HG03571 (cell line): Measurements from ENCODE around the gene AKR1D1.
A peak's percentile ranks its signal among the peaks of the same experiment; 100 is the strongest.
"Not testable (repeated sequence)": the region's sequence is repeated elsewhere in the genome, so short reads cannot be mapped to it uniquely, and the experiment has no call there.

Source experiments
- ATAC-seq: cut with Tn5 transposase; IDR thresholded peaks from one replicate; pipeline ENCODE4 v1.9.1; 2021; ENCODE audit not compliant: unreplicated experiment

AKR1D1 gene, protein sequence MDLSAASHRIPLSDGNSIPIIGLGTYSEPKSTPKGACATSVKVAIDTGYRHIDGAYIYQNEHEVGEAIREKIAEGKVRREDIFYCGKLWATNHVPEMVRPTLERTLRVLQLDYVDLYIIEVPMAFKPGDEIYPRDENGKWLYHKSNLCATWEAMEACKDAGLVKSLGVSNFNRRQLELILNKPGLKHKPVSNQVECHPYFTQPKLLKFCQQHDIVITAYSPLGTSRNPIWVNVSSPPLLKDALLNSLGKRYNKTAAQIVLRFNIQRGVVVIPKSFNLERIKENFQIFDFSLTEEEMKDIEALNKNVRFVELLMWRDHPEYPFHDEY

DNA sequence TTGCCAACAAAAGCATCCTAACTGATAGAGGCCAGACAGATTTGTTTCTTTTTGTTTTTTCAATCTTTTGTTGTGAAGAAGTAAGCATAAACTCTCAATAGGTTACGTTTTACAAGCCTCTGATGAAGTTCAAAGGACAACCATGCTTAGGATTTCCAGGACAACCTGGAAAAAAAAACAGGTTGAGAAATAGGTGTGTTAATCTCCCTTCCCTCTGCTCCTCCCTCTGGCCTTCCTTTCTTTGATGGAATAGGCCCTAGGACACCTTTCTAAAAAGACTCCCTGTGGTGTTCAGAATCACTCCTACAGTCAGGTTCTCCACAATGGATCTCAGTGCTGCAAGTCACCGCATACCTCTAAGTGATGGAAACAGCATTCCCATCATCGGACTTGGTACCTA, at the start of gene AKR1D1:
TSS of gene AKR1D1 (plus strand) at position 264 of the 400 bp plus-strand sequence. CDS start at position 324, 60 bp downstream.
- no peak for ATAC-seq

DNA sequence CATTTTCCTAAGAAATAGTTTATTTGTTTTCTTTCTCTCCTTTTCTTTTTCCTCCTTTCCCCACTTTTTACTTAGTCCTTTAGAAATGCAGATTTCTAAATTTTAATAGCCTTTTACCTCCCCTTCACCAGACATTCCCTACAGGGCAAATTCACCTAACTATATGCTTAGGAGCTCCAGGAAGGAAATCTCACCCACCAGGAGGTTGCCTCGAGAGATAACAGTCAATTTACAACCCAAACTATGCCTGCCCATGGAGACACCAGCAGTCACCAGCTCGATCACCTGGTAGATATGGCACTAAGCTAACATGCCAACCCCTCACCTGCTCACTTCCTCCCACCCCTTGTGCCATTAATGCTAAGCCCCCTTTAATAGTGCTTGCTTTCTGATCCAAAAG, 49.2 kb upstream of the AKR1D1 start:
- ATAC-seq: no peak

DNA sequence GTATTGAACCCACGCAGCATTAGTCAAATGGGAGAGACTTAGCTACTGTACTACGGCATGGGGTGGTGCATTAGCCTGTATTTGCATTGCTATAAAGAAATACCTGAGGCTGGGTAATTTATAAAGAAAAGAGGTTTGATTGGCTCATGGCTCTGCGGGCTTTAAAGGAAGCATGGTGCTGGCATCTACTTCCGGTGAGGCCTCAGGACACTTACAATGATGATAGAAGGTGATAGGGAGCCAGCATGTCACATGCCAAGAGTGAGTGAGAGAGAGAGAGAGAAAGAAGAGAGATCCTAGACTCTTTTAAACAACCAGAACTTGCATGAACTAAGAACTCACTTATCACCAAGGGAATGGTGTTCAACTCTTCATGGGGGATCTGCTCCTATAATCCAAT, 47.1 kb upstream of the AKR1D1 start:
- ATAC-seq: no peak

DNA sequence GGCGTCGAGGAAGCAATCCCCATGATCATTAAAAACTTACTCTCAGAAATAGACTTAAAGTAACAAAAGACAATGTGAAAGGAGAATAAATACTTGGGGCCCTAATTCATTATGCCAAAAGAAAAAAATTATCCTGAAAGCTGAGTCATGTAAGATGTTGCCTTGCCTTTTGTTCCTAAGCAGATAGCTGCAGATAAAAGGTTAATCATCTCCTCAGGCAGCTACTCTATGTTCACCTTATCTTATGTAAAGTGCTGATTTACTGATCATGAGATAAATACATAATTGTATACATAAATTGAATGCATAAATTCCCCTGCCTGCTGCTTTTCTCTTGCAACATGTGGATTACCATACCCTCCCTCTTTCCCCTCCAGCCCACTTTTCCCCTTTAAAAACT, 46.3 kb upstream of the AKR1D1 start:
- no peak for ATAC-seq

DNA sequence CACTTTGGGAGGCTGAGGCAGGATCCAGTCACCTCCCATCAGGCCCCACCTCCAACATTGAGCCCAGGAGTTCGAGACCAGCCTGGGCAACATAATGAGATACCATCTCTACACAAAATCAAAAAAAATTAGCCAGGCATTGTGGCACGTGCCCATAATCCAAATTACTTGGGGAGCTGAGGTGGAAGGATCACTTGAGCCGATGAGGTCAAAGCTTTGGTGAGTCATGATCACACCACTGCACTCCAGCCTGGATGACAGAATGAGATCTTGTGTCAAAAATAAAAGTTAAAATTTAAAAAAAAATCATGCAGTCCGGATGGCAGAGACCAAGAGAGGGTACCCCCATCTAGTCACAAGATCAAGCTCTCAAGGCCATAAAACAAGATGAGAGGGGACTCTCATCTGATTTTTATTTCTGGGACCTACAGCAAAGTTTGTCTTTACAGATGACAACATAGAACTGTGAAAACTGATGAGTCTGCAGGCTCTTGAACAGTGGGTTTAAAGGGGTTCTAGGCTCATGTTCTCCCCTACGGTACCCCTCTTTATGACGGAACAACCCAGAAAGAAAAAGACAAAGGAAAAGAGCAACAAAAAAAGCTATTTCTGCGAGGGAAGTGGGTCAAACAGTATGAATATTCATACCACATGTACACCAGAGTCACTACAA, 45.4 kb upstream of the AKR1D1 start:
- ATAC-seq: no peak

DNA sequence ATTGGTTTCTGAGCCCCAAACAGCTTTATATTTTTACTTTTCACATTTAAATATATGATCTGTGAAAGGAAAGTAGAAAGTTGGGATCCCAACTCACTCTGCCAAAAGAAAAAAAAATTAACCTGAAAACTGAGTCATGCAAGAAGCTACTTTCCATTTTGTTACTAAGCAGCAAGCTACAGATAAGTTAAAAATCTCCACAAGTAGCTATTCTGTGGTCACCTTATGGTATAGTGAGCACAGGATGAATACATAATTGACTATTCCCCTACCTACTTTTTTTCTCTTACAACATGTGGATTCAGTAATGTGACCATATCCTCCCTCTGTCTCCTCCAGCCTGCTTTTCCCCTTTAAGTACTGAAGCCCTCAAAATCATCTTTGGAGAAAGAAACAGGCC, 44.1 kb upstream of the AKR1D1 start:
- peak; percentile 71 for ATAC-seq

DNA sequence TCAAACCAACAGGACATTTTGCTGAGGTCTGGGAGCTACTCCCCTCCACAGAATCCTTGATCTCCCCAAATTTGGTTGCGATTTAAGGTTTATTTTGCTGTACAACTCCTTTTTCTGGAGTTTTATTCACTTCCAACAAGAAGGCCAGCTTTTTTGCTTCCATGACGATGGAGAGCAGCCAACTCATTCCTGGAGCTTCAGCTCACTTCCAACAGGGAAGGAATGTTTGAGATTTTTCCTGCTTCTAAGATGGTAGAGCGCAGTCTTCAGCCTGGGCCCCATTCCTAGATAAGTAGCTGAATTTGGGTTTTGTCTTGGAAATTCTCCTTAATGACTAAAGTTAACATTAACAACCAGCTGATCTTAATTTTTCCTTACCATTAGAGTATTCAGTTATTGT, 43.5 kb upstream of the AKR1D1 start:
- no peak for ATAC-seq

DNA sequence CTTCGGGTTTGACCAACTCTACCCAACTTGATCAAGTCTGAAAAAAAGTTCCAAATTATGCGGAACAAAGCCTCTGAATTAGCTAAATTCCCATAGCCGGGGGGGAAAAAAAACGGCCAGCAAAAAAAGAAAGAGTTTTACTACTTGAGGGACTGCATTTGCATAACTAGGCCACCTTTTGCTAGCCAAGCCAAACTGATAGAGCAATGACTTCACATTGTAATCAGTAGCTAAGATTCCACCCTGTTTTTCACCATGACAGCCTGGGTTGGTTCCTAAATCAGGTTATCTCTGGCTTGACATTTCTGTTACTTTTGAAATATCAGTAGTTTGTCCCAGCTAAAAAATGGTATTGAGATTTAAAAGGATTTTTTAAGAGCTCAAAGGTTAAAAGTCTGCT, 43.0 kb upstream of the AKR1D1 start:
- no peak for ATAC-seq

DNA sequence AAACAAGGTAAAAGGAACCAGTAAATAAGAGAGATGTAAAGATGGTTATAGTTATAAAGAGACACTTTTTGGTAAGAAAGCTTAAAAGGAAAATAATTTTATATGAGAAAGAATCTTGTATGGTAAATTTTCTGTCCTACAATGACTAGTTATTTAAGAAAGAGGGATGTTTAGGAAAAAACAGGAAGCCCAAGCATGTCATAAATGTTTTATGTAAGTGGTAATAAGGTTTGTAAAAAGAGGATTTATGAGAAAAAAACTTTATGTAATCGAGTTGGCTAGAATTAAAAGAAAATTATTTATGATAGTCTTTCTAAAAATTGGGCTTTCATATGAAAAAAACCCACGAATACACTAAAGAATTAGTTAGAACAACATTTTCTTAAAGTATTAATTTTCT, 40.1 kb upstream of the AKR1D1 start:
- ATAC-seq: no peak

DNA sequence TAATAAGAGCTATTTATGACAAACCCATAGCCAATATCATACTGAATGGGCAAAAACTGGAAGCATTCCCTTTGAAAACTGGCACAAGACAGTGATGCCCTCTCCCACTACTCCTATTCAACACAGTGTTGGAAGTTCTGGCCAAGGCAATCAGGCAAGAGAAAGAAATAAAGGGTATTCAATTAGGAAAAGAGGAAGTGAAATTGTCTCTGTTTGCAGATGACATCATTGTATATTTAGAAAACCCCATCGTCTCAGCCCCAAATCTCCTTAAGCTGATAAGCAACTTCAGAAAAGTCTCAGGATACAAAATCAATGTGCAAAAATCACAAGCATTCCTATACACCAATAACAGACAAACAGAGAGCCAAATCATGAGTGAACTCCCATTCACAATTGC, 36.2 kb upstream of the AKR1D1 start:
- ATAC-seq: not testable (repeated sequence)

DNA sequence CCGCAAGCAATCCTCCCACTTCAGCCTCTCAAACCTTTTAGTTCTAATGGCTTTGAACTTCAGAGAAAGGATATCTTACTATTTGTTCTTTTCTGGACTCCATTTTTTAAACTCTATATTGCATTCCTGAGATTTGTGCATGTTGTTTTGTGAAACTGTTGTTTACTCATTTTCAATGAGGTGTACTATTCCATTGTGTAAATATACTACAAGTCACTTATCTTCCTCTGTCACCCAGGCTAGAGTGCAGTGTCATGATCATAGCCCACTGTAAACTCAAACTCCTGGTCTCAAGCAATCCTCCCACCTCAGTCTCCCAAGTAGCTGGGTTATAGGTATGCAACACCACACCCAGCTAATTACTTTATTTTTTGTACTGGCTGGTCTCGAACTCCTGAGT, 31.4 kb upstream of the AKR1D1 start:
- ATAC-seq: no peak

DNA sequence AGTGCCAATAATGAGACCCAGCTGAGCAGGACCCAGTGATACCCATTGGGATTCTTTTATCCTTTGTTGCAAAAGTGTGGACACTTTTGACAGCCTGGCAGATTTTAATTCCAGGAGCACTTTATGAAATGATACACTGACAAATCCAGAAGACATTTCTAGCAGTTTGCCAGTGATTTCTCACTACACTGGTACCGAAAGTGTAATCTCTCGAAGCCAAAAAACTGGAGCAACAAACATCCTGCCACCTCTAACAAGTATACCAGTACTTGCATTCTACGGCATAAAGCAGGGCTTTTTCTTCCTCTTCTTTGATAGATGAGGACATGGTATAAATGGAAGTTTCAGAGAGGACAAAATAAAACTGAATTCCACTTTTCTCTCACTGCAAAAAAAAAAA, 28.4 kb upstream of the AKR1D1 start:
- ATAC-seq: no peak

DNA sequence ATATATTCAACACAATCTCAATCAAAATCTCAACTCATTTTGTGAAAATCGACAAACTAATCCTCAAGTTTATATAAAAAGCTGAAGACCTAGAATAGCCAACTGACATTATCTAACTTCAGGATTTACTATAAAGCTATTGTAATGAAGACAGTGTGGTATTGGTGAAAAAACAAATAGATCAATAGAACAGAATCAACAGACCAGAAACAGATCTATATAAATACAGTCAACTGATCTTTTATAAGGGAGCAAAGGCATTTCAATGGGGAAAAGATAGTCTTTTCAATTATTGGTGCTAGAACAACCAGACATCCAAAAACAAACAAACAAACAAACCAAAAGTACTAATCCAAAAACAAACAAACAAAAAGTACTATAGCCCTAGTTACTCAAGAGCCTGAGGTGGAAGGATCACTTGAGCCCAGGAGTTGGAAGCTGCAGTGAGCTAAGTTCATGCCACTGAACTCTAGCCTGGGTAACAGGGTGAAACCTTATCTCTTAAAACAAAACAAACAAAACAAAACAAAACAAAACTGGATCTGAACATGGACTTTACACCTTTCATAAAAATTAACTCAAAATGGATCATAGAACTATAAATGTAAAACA, 26.6 kb upstream of the AKR1D1 start:
- no peak for ATAC-seq

DNA sequence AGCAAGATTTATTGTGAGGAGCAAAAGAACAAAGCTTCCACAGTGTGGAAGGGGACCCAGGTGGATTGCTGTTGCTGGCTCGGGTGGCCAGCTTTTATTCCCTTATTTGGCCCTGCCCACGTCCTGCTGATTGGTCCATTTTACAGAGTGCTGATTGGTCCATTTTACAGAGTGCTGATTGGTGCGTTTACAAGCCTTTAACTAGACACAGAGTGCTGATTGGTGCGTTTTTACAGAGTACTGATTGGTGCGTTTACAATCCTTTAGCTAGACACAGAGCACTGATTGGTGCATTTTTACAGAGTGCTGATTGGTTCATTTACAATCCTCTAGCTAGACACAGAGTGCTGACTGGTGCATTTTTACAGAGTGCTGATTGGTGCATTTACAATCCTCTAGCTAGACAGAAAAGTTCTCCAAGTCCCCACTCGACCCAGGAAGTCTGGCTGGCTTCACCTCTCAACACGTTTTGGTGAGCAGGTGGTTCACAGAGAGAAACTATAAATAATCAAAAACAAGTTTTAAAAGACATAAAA, 24.5 kb upstream of the AKR1D1 start:
- not testable (repeated sequence) for ATAC-seq

DNA sequence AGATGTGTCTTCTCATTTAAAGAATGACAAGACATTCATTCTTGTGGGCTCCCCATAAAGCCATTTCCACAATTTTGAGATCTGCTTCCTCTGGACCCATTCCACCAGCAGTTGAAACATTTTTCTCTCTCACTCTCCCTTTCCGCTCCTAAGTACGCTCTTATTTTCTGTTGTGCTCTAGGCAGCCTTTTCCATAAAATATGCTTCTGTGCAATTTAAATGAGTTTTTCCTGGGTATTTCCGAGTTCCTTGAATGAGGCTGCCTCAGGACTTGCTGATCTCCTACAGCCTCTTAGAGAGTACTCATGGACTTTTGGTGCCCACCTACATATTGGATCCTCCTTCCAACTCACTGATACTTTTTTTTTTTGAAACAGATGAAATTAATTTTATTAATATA, 23.6 kb upstream of the AKR1D1 start:
- no peak for ATAC-seq

DNA sequence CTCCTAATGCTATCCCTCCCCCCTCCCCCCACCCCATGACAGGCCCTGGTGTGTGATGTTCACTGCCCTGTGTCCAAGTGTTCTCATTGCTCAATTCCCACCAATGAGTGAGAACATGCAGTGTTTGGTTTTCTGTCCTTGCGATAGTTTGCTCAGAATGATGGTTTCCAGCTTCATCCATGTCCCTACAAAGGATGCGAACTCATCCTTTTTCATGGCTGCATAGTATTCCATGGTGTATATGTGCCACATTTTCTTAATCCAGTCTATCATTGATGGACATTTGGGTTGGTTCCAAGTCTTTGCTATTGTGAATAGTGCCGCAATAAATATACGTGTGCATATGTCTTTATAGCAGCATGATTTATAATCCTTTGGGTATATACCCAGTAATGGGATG, 20.6 kb upstream of the AKR1D1 start:
- not testable (repeated sequence) for ATAC-seq

DNA sequence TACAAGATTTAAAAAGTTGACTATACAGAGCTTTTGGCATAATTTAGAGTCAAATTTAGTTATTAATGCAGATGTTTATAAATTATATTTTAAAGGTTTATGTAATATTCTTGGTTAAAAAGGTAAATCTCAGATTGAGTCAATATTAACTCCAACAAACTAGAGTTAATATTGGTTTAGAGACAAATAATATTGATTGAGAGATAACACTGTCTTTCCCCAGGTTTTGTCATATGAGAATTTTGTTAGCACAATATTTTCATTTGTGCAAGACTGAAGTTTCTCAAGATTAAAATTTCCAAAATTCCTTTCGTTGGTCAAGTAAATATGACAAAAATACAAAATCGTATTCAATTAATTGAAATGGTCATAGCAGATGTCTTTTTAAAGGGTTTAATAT, 12.9 kb upstream of the AKR1D1 start:
- ATAC-seq: no peak

DNA sequence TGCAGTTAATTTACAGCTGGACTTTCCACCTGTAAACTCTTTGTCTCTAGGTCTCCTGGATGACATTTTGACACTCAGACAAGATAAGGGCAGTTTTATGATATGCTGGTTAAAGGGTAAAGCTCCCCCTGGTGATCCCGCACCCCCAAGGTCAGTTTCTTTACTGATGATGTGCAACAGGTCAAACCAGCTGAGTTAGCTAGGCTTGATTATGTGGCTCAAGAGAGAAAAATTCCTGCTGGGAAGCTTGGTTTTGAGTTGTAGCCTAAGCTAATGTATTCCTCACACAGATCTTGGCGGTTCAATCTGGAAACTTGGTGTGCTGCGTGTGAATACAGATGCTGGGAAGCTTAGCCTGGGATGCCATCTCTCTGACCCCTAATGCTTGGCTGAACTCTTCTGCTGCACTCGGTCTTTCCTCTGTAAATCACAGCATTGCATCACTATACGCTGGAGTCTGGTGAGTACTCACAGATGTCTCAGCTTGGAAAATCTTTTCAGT, 11.4 kb upstream of the AKR1D1 start:
- ATAC-seq: no peak

DNA sequence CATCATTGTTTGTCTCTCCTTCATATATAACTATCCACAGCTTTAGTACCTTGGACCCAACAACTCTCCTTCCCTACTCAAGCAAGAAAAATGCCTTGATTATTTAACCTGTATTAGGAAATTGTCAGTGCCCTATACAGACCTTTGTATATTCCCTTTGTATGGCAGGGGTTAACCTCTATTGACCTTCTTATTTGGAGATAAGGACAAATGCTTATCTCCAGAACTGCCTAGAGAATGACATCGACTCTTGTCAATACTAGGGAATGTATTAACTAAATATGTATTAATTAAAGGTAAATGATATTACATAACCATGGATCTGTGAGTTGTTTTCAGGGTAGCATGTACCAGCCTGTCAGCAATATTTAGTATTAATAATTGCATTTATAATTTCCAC, 10.4 kb upstream of the AKR1D1 start:
- no peak for ATAC-seq

DNA sequence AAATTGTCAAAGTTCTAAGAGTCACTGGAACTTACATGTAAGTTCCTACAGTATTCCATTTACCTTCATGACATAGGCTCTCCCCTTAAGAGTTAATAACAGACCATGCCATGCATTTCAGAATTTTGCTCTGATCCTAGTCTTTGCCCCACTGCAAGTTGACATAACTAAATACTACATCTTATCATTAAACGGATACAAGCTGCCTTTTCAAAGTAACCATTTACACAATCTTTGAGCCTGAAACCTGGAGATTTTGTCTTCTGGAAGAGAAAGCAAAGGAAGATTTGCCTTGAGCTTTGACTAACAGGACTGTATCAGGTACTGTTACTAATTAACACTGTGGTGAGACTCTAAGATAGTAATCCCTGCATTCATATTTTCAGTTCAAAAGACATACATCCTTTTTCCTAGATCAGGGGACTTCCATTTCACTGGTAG, 9.3 kb upstream of the AKR1D1 start:
- ATAC-seq: peak; percentile 67

DNA sequence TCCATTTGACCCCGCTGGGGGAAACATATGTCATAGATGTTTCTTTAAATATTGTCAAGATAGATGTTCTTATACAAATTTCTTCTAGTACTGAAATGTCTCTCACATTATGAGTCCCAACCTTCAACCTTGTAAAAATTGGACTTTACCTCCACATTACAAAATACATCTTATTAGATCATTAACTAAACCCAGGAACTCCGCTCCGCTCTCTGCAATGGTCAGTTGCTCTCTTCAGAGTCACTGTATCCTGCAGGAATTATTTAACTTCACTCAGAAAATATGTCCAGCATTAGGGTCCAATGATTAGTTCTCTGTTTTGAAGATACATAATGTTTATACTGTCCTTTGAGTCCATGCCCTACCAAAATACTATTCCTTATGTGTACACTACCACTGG, 8.5 kb upstream of the AKR1D1 start:
- no peak for ATAC-seq

DNA sequence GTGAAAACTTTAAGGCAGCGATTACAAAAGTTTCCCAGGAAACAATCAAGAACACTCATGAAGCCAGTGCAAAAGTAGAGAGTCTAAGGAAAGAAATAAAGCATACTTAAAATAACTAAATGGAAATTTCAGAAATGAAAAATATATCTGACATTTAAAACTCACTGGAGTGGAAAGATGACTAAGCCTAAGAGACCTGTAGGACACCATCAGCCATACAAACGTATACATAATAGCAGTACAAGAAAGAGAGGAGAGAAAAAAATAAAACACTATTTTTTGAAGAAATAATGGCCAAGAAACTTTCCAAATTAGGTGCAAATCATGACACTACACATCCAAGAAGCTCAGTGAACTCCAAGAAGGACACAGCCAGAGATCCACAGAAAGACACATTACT, 5.4 kb upstream of the AKR1D1 start:
- no peak for ATAC-seq
